GM19025 (cell line): ENCODE data around the gene WNT5B.
"Not testable (repeated sequence)": the region's sequence is repeated elsewhere in the genome, so short reads cannot be mapped to it uniquely, and the experiment has no call there.

Experiments used
- ATAC-seq: cut with Tn5 transposase; IDR thresholded peaks from one replicate; pipeline ENCODE4 v1.9.1; 2021; ENCODE audit warnings: mild to moderate bottlenecking, low read depth, moderate library complexity; ENCODE audit not compliant: unreplicated experiment

The WNT5B gene

GRCh38 chr12:1595690-1596347, 33.2 kb upstream of the WNT5B start:
- no peak for ATAC-seq

- no peak for ATAC-seq
Observed at GRCh38 chr12:1598757-1599156, 30.3 kb upstream of the WNT5B start.

GRCh38 chr12:1602706-1603105, 26.3 kb upstream of the WNT5B start:
- ATAC-seq: not testable (repeated sequence)

- ATAC-seq: no peak
Observed at GRCh38 chr12:1603269-1603993, 25.6 kb upstream of the WNT5B start.

- ATAC-seq: no peak
Observed at GRCh38 chr12:1604464-1604863, 24.6 kb upstream of the WNT5B start.

GRCh38 chr12:1605129-1606020, 23.7 kb upstream of the WNT5B start:
- no peak for ATAC-seq

- ATAC-seq: peak; percentile 69
Observed at GRCh38 chr12:1606021-1606622, 22.9 kb upstream of the WNT5B start.

GRCh38 chr12:1607940-1608712, 20.9 kb upstream of the WNT5B start:
- no peak for ATAC-seq

GRCh38 chr12:1608713-1609119, 20.3 kb upstream of the WNT5B start:
- ATAC-seq: no peak

GRCh38 chr12:1610072-1610643, 18.9 kb upstream of the WNT5B start:
- ATAC-seq: no peak

- no peak for ATAC-seq
Observed at GRCh38 chr12:1611803-1612572, 17.0 kb upstream of the WNT5B start.

GRCh38 chr12:1613860-1614259, 15.2 kb upstream of the WNT5B start:
- ATAC-seq: no peak

- ATAC-seq: no peak
Observed at GRCh38 chr12:1614360-1614759, 14.7 kb upstream of the WNT5B start.

GRCh38 chr12:1616233-1617066, 12.6 kb upstream of the WNT5B start:
- ATAC-seq: no peak

GRCh38 chr12:1618489-1618888, 10.5 kb upstream of the WNT5B start:
- ATAC-seq: no peak

GRCh38 chr12:1619159-1619558, 9.9 kb upstream of the WNT5B start:
- ATAC-seq: no peak

- ATAC-seq: no peak
Observed at GRCh38 chr12:1619587-1619986, 9.4 kb upstream of the WNT5B start.

- ATAC-seq: no peak
Observed at GRCh38 chr12:1620092-1620491, 8.9 kb upstream of the WNT5B start.
